ENCODE measurements around the gene TNPO1.
A peak's percentile ranks its signal among the peaks of the same experiment; 100 is the strongest.
"Not testable (repeated sequence)": the region's sequence is repeated elsewhere in the genome, so short reads cannot be mapped to it uniquely, and the experiment has no call there.

The TNPO1 gene

GRCh38 chr5:72855821-72856220, 39.4 kb downstream of the TNPO1 start:
- DNase-seq, result no peak

DNA sequence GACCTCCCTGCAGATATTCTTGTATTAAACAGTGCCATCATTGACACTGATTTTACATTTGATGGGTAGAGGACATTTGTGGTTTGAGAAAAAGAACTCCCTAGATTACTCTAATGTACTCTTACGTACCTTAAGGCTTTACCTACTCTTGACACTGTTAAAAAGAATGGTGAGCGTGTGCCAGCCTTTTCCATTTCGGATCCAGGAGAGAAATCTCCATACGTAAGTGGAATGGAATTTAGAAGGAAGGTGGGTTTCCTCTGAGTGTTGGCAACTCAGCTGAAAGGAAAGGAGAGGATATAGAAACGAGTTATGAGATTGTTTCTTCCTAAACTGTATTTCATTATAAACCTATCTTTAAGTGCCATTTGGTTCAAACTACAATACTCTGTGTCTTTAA, 40.9 kb downstream of the TNPO1 start:
- DNase-seq, result no peak

GRCh38 chr5:72859127-72859526, 42.7 kb downstream of the TNPO1 start:
- no peak for DNase-seq

GRCh38 chr5:72860499-72860898, 44.0 kb downstream of the TNPO1 start:
- no peak for DNase-seq

GRCh38 chr5:72871366-72872024, 55.0 kb downstream of the TNPO1 start:
- no peak for DNase-seq

GRCh38 chr5:72878854-72879253, 62.4 kb downstream of the TNPO1 start:
- peak; percentile 16 for DNase-seq

DNA sequence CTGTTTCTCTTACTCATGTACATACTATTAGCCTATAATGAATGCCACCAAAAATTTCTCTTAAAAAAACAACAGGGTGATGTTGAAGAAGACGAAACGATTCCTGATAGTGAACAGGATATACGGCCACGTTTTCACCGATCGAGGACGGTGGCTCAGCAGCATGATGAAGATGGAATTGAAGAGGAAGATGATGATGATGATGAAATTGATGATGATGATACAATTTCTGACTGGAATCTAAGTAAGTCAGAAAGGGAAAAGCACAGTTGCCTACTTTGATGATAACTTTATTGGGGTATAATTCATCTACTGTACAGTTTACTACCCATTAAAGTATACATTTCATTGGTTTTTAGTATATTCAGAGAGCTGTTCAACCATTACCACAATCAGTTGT, 66.5 kb downstream of the TNPO1 start:
- no peak for DNase-seq

GRCh38 chr5:72883850-72884249, 67.4 kb downstream of the TNPO1 start:
- DNase-seq, result peak; percentile 39

DNA sequence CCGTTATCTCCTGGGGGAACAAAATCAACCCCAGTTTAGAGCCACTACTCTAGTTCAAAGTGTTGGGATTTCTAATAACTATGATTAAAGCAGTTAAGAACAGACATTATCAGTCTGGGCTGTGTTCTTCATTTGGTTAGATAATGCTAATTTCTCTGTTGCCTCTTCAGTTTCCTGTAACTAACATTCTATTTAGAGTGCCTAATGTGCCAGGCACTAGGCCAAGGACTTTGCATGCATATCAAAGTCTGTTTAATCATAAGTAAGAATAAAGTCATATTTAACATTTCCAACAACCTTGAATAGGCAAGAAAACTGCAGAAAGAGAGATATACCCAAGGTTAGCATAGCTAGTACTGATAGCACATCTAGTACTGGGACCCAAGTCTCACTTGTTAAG, 68.4 kb downstream of the TNPO1 start:
- no peak for DNase-seq

- DNase-seq, result no peak
Measured at GRCh38 chr5:72885824-72886223, 69.4 kb downstream of the TNPO1 start.

- DNase-seq, result no peak
Measured at GRCh38 chr5:72888595-72888994, 72.1 kb downstream of the TNPO1 start.

DNA sequence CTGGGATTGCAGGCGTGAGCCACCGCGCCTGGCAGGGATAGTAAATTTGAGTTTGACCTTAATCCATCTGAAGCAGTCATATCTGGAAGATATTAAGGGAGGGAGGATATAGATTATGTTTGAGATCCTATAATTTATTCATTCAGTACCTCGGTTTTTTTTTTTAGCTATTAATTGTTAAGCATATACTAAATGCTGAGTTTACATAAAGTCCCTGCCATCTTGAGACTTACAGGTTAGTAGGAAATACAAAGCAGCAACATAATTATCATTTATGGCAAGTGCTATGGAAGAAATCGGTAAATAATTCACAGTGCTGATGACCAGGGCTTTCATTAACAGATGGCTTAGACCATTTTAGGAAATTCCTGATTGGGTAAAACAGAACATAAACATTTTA, 72.9 kb downstream of the TNPO1 start:
- DNase-seq, result no peak

DNA sequence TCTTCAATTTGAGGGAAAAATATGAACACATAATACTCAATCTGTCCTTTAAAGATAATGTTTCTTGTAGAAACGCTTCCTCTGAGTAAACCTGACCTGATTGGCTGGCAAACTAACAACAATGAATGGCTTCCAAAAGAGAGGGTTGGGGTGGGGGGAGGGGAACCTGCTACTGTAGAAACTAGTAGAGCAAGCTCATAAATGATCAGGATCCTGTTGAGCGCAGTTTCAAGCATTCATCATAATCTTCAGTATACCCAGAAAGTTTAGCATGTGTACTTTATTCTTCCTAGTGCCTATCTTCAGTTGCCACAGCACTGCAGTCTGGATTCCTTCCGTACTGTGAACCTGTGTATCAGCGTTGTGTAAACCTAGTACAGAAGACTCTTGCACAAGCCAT, 76.4 kb downstream of the TNPO1 start:
- DNase-seq, result no peak

- no peak for DNase-seq
Measured at GRCh38 chr5:72895758-72896157, 79.3 kb downstream of the TNPO1 start.

- no peak for DNase-seq
Measured at GRCh38 chr5:72906806-72907205, 90.3 kb downstream of the TNPO1 start.

GRCh38 chr5:72908664-72909063, 92.2 kb downstream of the TNPO1 start:
- no peak for DNase-seq

GRCh38 chr5:72917371-72917776, 100.9 kb downstream of the TNPO1 start:
- DNase-seq, result no peak

- no peak for DNase-seq
Measured at GRCh38 chr5:72920690-72921502, 104.4 kb downstream of the TNPO1 start.

DNA sequence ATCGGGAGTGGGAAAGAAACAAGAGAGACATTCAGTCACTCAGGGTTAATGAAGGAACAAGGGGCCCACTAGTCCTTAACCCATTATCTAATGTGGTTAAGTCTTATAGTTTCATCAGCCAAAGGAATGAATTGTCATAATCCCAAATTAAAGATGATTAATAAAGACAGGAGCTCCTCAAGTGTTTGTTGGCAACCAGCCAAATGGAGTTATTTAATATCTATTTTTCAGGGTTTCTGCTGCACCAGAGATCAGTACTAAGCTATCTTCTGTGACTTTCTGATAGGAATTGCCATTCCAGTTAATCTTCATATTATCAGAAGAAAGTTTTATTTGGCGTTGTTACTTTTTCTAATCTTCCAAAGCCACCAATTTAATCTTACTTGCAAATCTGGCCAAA, 105.4 kb downstream of the TNPO1 start:
- no peak for DNase-seq

DNA sequence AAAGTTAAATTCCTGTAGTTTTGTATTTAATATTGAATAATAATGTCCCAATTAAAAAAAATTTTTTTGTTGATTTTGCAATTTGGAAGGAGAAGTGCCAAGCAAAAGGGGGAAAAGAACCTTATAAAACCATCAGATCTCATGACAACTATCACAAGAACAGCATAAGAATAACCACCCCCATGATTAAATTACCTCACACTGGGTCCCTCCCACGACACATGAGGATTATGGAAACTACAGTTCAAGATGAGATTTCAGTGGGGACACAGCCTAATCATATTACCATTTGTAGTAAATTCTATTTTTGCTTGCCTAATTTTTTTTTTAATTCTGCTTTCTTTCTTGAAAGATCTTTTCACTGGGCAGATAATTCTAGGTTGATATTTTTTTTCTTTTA, 106.0 kb downstream of the TNPO1 start:
- no peak for DNase-seq

- no peak for DNase-seq
Measured at GRCh38 chr5:72925336-72926010, 109.0 kb downstream of the TNPO1 start.

DNA sequence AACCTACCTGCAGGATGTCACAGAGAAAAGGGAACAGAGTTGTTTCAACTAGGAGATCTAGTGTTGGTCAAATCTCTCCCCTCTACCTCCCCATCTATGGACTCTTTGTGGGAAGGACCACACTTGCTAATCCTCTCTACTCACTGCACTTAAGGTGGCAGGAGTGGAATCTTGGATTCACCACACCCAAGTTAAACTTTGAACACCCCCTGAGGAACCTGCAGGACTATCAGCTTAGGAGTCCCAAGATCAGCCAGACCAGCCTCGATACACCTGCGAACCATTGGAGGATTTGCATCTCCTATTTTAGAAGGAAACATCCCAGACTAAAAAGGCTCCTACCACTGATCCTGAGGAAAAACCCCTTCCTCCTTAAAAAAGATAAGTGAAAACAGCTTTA, 116.2 kb downstream of the TNPO1 start:
- not testable (repeated sequence) for DNase-seq

DNA sequence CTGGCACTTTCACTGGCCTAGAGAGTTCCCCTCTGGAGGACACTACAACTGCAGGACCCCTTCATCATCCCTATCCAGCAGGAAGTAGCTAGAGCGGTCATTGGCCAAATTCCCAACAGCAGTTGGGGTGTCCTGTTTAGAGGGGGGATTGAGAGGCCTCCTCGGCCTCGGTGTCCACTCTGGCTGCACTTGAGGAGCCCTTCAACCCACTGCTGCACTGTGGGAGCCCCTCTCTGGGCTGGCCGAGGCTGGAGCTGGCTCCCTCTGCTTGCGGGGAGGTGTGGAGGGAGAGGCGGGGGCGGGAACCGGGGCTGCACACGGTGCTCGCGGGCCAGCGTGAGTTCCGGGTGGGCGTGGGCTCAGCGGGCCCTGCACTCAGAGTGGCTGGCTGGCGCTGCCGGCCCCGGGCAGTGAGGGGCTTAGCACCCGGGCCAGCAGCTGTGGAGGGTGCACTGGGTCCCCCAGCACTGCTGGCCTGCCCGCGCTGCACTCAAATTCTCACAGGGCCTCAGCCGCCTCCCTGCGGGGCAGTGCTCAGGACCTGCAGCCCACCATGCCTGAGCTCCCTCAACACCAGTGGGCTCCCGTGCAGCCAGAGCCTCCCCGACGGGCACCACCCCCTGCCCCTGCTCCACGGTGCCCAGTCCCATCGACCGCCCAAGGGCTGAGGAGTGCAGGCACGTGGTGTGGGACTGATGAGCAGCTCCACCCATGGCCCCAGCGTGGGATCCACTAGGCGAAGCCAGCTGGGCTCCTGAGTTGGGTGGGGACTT, 118.7 kb downstream of the TNPO1 start:
- not testable (repeated sequence) for DNase-seq
